Activated CD4-positive, alpha-beta T cell treated with anti-CD3 and anti-CD28 coated beads for 36 hours (primary cell): ENCODE results near the gene SGSH. TPM values are rescaled to one million over a fixed set of nuclear protein-coding genes. Genes with fewer than 3 reads are reported as not detected.
A peak's percentile ranks its signal among the peaks of the same experiment; 100 is the strongest.
"Not testable (repeated sequence)": the region's sequence is repeated elsewhere in the genome, so short reads cannot be mapped to it uniquely, and the experiment has no call there.

Source experiments
- ATAC-seq: fragments of 200-7000 bp; cut with Tn5 transposase; one replicate; pipeline ENCODE4 v1.10.0; 2021; ENCODE audit warnings: mild to moderate bottlenecking, moderate library complexity
- CTCF ChIA-PET: fragments of 350-600 bp; sonication (Branson Sonifier 250); formaldehyde crosslinking; loops from one replicate; lab custom pipeline; 2021; ENCODE audit warnings: antibody characterized with exemption; lab: Charles Lee
- POLR2A ChIA-PET: fragments of 350-600 bp; sonication (Branson Sonifier 250); formaldehyde crosslinking; loops from one replicate; lab custom pipeline; 2021; ENCODE audit warnings: antibody characterized with exemption, inconsistent platforms; lab: Charles Lee
- DNase-seq: peaks from one replicate; pipeline ENCODE4 v3.0.0-alpha.2; 2020
- H3K27ac Mint-ChIP-seq: one replicate; pipeline ENCODE4 v1.8.0; 2021; ENCODE audit warnings: mixed read lengths
- H3K27me3 Mint-ChIP-seq: one replicate; pipeline ENCODE4 v1.8.0; 2021; ENCODE audit warnings: mixed read lengths
- H3K36me3 Mint-ChIP-seq: one replicate; pipeline ENCODE4 v1.8.0; 2021; ENCODE audit warnings: low read depth, mixed read lengths
- H3K4me1 Mint-ChIP-seq: one replicate; pipeline ENCODE4 v1.8.0; 2021; ENCODE audit warnings: mixed read lengths
- H3K4me3 Mint-ChIP-seq: one replicate; pipeline ENCODE4 v1.8.0; 2021; ENCODE audit warnings: mild to moderate bottlenecking, moderate library complexity, mixed read lengths
- H3K9me3 Mint-ChIP-seq: one replicate; pipeline ENCODE4 v1.8.0; 2021; ENCODE audit warnings: low read depth, mixed read lengths
- intact Hi-C, 2 experiments: fragments of 100-400 bp; cut with DNase I in 1 of 2; cut with micrococcal nuclease in 1 of 2; formaldehyde crosslinking; loops; one replicate each; pipeline versions ENCODE4 v1.14.2 to v1.15.1; 2022 to 2024; cut with DNase I, micrococcal nuclease
- total RNA-seq, 2 experiments: library from RNA; stranded (reverse); gene quantifications; one replicate each; pipeline ENCODE4 v1.2.3, GENCODE V29; 2021

Gene SGSH
- total RNA-seq, 2 experiments from 2014 or later: 20.2 to 22.7 TPM

DNA sequence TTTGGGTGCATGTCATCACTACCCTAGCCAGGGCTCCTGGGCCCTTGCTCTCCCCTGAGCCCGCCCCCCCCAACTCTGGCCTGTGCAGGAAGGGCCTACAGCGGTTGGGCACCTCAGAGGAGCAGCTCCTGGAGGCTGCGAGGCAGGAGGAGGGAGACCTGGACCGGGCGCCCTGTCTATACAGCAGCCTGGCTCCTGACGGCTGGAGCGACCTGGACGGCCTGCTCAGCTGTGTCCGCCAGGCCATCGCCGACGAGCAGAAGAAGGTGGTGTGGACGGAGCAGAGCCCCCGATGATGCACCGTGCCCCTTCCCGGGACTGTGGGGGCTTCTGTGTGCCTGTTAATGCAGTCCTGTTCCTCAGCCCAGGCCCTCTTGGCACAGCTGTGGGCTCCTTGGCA lies 12.1 kb downstream of the SGSH start:
- ChIA-PET CTCF (no interaction called here), POLR2A (no interaction called here)
- Mint-ChIP-seq H3K4me3 (no peak overlapping the region), H3K4me1 (no peaks in the 10 kb centered on the region), H3K27ac (no peak overlapping the region), H3K9me3 (no peaks in the 10 kb centered on the region), H3K27me3 (no peaks in the 10 kb centered on the region), H3K36me3 (peaks cover 4% of the 10 kb centered on the region)
- DNase-seq: no peak
- intact Hi-C loops: no loop called here
- ATAC-seq: no peak

DNA sequence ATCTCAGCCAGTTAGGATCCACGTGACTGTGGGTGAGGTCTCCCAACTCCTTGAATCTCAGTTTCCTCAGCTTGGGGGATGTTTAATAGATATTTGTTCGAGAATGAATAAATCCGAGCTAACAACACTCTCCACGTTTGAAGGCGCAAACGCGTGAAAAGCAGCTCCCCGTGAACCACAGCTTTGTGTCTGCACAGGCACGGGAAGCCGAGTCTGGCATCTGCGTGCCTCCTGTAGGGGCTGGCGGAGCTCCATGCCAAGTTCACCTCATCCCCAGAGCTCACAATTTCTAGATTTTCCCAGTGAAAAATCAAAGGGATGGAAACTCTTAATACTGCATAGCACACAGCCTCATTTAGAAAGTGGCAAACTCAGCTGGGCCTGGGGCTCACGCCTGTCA lies 14.3 kb downstream of the SGSH start:
- ATAC-seq (no peak), DNase-seq (no peak)
- H3K27me3 Mint-ChIP-seq: no peaks in the 10 kb centered on the region
- peaks cover 4% of the 10 kb centered on the region for H3K36me3 Mint-ChIP-seq
- intact Hi-C loops: no loop called here
- H3K4me1 Mint-ChIP-seq: no peaks in the 10 kb centered on the region
- CTCF ChIA-PET: interaction anchor here (0.6 to 1.1 kb wide), 3 partner anchors 9 to 157 kb away, joined by 3 to 4 read pairs (median 3); no protein-coding TSS in a partner anchor
- H3K9me3 Mint-ChIP-seq: no peaks in the 10 kb centered on the region
- no peak overlapping the region for H3K4me3 Mint-ChIP-seq
- no peak overlapping the region for H3K27ac Mint-ChIP-seq
- POLR2A ChIA-PET: no interaction called here

DNA sequence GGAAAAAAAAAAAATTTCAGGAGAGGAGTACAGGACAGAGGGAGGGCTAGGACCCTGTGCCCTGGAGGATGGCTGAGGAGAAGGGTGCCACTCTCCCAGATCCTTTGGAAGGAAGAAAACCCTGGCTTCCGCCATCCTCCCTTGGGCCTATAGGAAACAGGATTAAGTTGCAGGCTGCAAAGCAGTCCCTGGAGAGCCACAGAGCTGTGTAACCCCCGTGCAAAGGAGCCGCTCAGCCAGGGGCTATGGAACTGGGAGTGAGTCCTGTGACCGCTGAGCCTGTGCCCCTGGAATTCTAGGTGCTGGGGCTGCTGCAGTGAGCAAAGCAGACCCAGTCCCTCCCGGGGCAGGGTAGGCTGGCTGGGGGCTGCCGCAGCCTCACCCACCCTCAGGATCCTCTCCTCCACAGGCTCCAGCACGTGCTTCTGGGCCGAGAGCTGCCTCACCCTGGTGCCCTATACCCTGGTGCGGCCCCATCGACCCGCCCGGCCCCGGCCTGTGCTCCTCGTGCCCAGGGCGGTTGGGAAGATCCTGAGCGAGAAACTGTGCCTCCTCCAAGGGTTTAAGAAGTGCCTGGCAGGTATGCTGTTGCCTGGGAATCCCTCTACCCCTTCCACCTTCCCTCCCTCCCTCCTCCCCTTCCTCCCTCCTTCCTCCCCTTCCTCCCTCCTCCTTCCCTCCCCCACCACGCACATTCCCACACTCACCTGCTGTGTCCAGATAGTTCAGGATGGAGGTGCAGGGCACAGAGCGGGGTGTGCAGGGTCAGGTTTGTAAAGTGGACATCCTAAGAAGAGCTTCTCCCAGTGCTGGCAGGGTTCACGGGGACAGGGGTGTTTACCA lies 15.3 kb downstream of the SGSH start:
- Mint-ChIP-seq H3K4me3 (no peak overlapping the region), H3K27ac (no peak overlapping the region), H3K9me3 (no peaks in the 10 kb centered on the region), H3K27me3 (no peaks in the 10 kb centered on the region), H3K36me3 (no peaks in the 10 kb centered on the region), H3K4me1 (no peaks in the 10 kb centered on the region)
- CTCF ChIA-PET: interaction anchor here (1.1 kb wide), 1 partner anchor 8 kb away, joined by 3 read pairs; no protein-coding TSS in a partner anchor
- POLR2A ChIA-PET: no interaction called here
- intact Hi-C loops: no loop called here
- ATAC-seq (no peak), DNase-seq (no peak)

DNA sequence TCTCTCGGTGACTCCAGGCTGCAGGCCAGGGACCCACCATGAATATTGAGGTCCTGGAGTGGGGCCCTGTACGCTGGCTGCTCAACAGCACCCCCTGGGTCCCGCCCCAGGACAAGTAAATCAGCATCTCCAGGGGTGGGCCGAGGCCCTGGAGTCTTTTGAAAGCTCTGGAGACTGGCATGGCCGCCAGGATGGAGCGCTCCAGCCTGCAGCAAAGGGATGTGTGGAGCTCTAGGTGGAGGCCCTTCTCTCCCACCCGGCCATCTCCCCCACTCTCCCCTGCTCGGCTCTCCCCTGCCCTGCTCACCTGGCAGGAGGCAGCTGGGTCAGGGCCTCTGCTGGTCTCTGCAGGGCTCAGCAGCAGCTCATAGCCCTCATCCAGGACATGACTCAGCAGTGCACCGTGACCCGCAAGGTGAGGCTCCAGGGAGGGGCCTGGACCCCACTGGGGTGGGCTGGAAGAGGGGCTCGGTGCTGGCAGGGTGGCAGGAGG lies 16.6 kb downstream of the SGSH start:
- Mint-ChIP-seq H3K36me3 (no peaks in the 10 kb centered on the region), H3K9me3 (no peaks in the 10 kb centered on the region), H3K27ac (no peak overlapping the region), H3K4me1 (no peaks in the 10 kb centered on the region), H3K4me3 (no peak overlapping the region), H3K27me3 (no peaks in the 10 kb centered on the region)
- ATAC-seq: no peak
- CTCF ChIA-PET: no interaction called here
- POLR2A ChIA-PET: no interaction called here
- DNase-seq: no peak
- intact Hi-C loops: no loop called here

DNA sequence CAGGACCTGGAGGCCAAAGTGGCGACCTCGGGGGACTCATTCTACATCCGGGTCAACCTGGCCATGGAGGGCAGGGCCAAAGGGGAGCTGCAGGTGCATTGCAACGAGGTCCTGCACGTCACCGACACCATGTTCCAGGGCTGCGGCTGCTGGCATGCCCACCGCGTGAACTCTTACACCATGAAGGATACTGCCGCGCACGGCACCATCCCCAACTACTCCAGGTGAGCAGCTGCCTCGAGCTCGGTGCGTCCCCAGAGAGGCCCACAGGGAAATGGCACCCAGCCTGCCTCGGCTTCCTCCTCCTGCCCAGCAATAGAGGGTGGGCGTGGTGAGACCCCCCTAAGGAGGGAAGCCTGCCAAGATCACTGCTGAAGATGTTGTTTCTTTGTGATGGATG lies 17.9 kb downstream of the SGSH start:
- intact Hi-C loops: no loop called here
- ATAC-seq (no peak), DNase-seq (no peak)
- H3K27ac Mint-ChIP-seq: no peak overlapping the region
- H3K9me3 Mint-ChIP-seq: no peaks in the 10 kb centered on the region
- H3K4me1 Mint-ChIP-seq: no peaks in the 10 kb centered on the region
- no peak overlapping the region for H3K4me3 Mint-ChIP-seq
- ChIA-PET POLR2A (no interaction called here), CTCF (no interaction called here)
- H3K27me3 Mint-ChIP-seq: no peaks in the 10 kb centered on the region
- H3K36me3 Mint-ChIP-seq: no peaks in the 10 kb centered on the region

DNA sequence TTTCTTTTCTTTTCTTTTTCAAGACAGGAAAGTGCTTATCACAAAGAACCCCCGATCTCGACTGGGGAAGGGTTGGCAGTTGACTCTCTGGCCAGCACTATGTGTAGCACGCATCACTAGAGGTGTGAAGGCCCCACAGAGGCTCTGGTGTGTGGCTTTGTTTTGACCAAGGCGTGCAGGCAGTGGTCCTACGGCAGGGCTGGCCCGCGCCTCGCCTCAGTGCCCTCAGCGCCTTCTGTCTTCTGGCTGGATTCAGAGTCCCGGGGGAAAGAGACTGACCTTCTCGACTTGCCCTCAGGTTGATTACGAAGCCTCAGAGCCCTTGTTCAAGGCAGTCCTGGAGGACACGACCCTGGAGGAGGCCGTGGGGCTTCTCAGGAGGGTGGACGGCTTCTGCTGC lies 18.7 kb downstream of the SGSH start:
- intact Hi-C loops: no loop called here
- POLR2A ChIA-PET: no interaction called here
- DNase-seq: no peak
- no peaks in the 10 kb centered on the region for H3K27me3 Mint-ChIP-seq
- ATAC-seq: no peak
- H3K9me3 Mint-ChIP-seq: no peaks in the 10 kb centered on the region
- H3K36me3 Mint-ChIP-seq: no peaks in the 10 kb centered on the region
- H3K4me3 Mint-ChIP-seq: no peak overlapping the region
- no peak overlapping the region for H3K27ac Mint-ChIP-seq
- CTCF ChIA-PET: no interaction called here
- H3K4me1 Mint-ChIP-seq: no peaks in the 10 kb centered on the region

DNA sequence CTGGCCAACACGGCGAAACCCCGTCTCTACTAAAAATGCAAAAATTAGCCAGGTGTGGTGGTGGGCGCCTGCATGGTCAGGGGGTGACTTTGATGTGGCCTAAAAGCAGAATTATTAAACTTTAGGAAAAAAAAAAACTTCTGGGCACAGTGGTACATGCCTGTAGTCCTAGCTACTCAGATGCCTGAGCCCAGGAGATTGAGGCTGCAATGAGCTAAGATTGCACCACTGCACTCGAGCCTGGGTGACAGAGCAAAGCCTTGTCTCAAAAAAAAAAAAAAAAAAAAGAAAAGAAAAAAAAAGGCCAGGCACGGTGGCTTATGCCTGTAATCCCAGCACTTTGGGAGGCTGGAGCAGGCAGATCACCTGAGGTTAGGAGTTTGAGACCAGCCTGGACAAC lies 20.8 kb downstream of the SGSH start:
- intact Hi-C loops: loop anchor here (5.0 to 10.0 kb wide), 2 partner anchors 163 to 186 kb away; no protein-coding TSS in a partner anchor
- H3K27me3 Mint-ChIP-seq, H3K36me3 Mint-ChIP-seq, H3K27ac Mint-ChIP-seq, DNase-seq, ATAC-seq, POLR2A ChIA-PET, H3K4me1 Mint-ChIP-seq, H3K9me3 Mint-ChIP-seq, H3K4me3 Mint-ChIP-seq, CTCF ChIA-PET: not testable (repeated sequence)

DNA sequence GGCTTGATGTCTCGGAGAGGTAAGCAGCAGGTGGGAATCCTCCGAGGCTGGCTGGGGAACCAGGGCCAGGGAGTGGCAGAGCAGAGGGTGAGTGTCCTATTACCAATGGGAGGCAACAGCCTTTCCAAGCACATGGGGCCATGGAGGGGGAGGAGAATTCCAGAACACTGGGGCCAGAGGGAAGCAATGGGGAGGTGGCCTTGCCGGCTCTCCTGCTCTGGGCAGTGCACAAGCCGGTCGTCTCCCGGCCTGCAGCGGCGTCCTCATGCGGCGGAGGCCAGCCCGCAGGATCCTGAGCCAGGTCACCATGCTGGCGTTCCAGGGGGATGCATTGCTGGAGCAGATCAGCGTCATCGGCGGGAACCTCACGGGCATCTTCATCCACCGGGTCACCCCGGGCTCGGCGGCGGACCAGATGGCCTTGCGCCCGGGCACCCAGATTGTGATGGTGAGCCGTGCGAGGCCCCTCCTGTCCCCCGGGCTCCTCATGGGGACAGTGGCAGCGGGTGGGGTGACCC lies 21.9 kb downstream of the SGSH start:
- Mint-ChIP-seq H3K9me3 (no peaks in the 10 kb centered on the region), H3K27ac (no peak overlapping the region), H3K27me3 (no peaks in the 10 kb centered on the region), H3K4me3 (no peak overlapping the region), H3K4me1 (no peaks in the 10 kb centered on the region), H3K36me3 (no peaks in the 10 kb centered on the region)
- POLR2A ChIA-PET: interaction anchor here (0.6 kb wide), 1 partner anchor 129 kb away, joined by 3 read pairs; no protein-coding TSS in a partner anchor
- CTCF ChIA-PET: interaction anchor here (1.9 kb wide), 1 partner anchor 10 kb away, joined by 9 read pairs; no protein-coding TSS in a partner anchor
- ATAC-seq (no peak), DNase-seq (no peak)
- intact Hi-C loops: loop anchor here (5.0 to 10.0 kb wide), 2 partner anchors 164 to 187 kb away; no protein-coding TSS in a partner anchor

DNA sequence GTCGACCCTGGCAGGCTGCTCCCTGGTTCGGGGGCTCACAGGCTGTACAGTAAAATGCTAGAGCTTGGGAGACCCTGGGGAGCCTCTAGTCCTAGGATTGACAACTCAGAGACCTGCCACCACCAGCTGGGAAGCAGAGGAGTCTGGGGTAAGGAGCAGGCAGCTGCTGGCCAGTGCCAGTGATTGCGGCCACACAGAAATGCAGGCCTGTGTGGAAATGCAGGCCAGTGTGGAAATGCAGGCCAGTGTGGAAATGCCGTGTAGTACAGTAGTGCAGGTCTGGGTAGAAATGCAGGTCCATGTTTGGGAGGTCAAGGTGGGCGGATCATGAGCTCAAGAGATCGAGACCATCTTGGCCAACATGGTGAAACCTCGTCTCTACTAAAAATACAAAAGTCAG lies 23.5 kb downstream of the SGSH start:
- no peak overlapping the region for H3K27ac Mint-ChIP-seq
- no peaks in the 10 kb centered on the region for H3K36me3 Mint-ChIP-seq
- no peaks in the 10 kb centered on the region for H3K9me3 Mint-ChIP-seq
- no peak overlapping the region for H3K4me3 Mint-ChIP-seq
- ChIA-PET POLR2A (interaction anchor here (0.6 kb wide), 1 partner anchor 55 kb away, joined by 3 read pairs; no protein-coding TSS in a partner anchor), CTCF (interaction anchor here (0.6 to 1.9 kb wide), 11 partner anchors 9 to 437 kb away, joined by 3 to 9 read pairs (median 4); partner anchors contain the start of gene GAA)
- DNase-seq (no peak), ATAC-seq (no peak)
- intact Hi-C loops: loop anchor here (1.0 to 10.0 kb wide), 6 partner anchors 56 to 219 kb away; partner anchors contain the start of gene ENDOV (in 1 of the 2)
- no peaks in the 10 kb centered on the region for H3K4me1 Mint-ChIP-seq
- peaks cover 3% of the 10 kb centered on the region for H3K27me3 Mint-ChIP-seq

DNA sequence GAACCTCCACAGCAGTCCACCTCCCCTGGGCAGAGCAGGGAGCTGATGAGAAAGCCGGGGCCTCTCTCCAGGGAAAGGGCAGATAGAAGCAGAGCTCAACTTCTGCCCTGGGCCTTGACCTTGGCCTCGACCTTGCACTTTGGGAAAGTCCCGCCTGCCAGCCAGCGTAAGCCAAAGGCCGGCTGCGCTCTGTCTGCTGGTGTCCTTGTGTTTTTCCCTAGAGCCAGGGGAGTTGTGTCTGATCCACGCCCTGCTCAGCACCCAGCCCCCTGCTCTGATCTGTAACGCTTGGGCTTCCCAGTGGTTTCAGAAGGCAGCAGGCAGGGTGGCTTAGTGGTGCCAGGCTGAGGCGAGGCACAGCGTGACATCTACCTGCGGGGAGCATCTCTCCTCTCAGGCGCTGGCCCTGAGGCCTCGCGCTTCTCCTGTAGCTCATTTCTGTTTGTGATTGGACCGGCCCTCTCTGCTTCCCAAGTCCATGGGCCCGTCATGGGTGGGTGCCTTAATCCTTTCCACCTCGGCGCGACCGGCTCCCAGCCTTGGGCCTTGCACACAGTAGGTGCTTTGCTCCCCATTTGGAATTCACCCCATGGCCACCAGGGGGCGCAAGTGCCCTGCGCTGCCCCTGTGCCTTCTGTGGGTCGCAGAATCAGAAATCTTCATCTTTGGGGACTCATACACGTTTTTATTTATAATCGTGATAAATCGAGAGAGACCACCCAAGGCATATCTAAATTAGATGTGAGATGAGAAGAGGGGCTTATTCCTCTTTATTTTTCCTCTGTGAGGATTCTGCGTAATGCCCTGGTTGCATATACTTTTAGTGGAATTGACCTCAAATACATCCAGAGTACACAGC lies 24.2 kb downstream of the SGSH start:
- ChIA-PET CTCF (interaction anchor here (0.6 to 1.9 kb wide), 14 partner anchors 8 to 436 kb away, joined by 3 to 9 read pairs (median 4); partner anchors contain the start of gene GAA), POLR2A (no interaction called here)
- H3K27ac Mint-ChIP-seq: no peak overlapping the region
- peaks cover 3% of the 10 kb centered on the region for H3K27me3 Mint-ChIP-seq
- no peaks in the 10 kb centered on the region for H3K4me1 Mint-ChIP-seq
- no peak overlapping the region for H3K4me3 Mint-ChIP-seq
- intact Hi-C loops: loop anchor here (1.0 to 10.0 kb wide), 6 partner anchors 57 to 219 kb away; partner anchors contain the start of gene ENDOV (in 1 of the 2)
- H3K36me3 Mint-ChIP-seq: no peaks in the 10 kb centered on the region
- H3K9me3 Mint-ChIP-seq: no peaks in the 10 kb centered on the region
- peak; percentile 74 for DNase-seq
- ATAC-seq: peak; percentile 53

DNA sequence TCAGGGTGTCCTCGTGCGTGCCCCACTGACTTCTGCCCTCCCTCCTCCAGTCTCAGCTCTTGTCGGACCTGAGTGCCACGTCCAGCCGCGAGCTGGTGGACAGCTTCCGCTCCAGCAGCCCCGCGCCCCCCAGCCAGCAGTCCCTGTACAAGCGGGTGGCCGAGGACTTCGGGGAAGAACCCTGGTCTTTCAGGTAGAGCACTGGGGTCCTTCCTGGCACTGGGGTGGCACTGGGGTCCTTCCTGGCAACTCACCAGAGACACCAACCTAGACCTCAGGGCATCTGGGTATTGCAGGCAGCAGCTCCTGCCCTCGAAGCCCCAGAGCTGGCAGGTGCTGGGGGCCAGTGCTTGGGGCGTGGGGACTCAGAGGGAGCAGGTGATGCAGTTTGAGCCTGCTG lies 25.0 kb downstream of the SGSH start:
- ChIA-PET POLR2A (no interaction called here), CTCF (interaction anchor here (0.7 to 1.1 kb wide), 2 partner anchors 59 to 168 kb away, joined by 3 to 4 read pairs; no protein-coding TSS in a partner anchor)
- no peak overlapping the region for H3K4me3 Mint-ChIP-seq
- H3K27me3 Mint-ChIP-seq: peaks cover 3% of the 10 kb centered on the region
- no peak for DNase-seq
- no peaks in the 10 kb centered on the region for H3K4me1 Mint-ChIP-seq
- intact Hi-C loops: loop anchor here (5.0 to 10.0 kb wide), 2 partner anchors 167 to 190 kb away; no protein-coding TSS in a partner anchor
- H3K36me3 Mint-ChIP-seq: no peaks in the 10 kb centered on the region
- ATAC-seq: no peak
- no peaks in the 10 kb centered on the region for H3K9me3 Mint-ChIP-seq
- H3K27ac Mint-ChIP-seq: no peak overlapping the region
